Neuron (in vitro differentiated cells): ENCODE measurements around the gene OR1L1.

ENCODE experiments used
- H2AFZ ChIP-seq: one replicate; pipeline ENCODE4 v1.6.1; 2013; ENCODE audit warnings: low read depth, mild to moderate bottlenecking, inconsistent platforms, low read length, moderate library complexity
- H3K27me3 ChIP-seq: one replicate; pipeline ENCODE4 v1.6.1; 2013; ENCODE audit warnings: low read length; ENCODE audit not compliant: insufficient read depth
- H3K36me3 ChIP-seq: one replicate; pipeline ENCODE4 v1.6.1; 2013; ENCODE audit warnings: low read length; ENCODE audit not compliant: insufficient read depth
- H3K4me1 ChIP-seq: one replicate; pipeline ENCODE4 v1.6.1; 2013; ENCODE audit warnings: low read length; ENCODE audit not compliant: insufficient read depth
- H3K4me3 ChIP-seq: 2 replicates; pipeline ENCODE4 v1.5.1; 2013; ENCODE audit warnings: mild to moderate bottlenecking, low read length, moderate library complexity
- H3K9me3 ChIP-seq: one replicate; pipeline ENCODE4 v1.6.1; 2013; ENCODE audit warnings: low read length

The OR1L1 gene

GRCh38 chr9:122661416-122661815 lies at the start of gene OR1L1:
OR1L1 (plus strand) TSS chr9:122661716; CDS start chr9:122661716, 0 bp downstream.
- H3K36me3 ChIP-seq, result no peaks in the 10 kb centered on the region
- H3K9me3 ChIP-seq, result no peaks in the 10 kb centered on the region
- H3K4me3 ChIP-seq, result no peak within 1 kb of the TSS
- H3K27me3 ChIP-seq, result peaks cover 16% of the 10 kb centered on the region
- H2AFZ ChIP-seq, result no peak within 1 kb of the TSS
- H3K4me1 ChIP-seq, result no peaks in the 10 kb centered on the region

DNA sequence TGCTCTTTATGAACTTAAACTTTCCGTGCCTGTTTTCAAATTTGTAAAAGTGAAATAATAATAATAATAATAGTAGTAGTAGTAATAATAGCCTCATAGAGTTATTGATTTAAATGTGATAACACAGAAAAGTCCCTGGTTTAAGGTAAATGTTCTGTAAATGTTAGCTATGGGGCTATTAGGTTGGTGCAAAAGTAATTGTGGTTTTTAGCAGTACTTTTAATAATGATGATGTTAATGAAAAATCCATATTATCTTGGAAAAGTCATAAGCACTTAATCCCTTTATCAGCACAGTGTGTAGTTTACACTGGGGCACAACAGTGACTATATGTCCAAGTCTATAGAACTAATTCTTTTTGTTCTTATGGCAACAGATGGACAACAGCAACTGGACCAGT lies 47.2 kb upstream of the OR1L1 start, which contains the start of gene OR1Q1:
TSS of gene OR1Q1 (plus strand) at position 377 of the 400 bp plus-strand sequence. CDS start at position 377, 0 bp downstream.
- Histone ChIP-seq H3K27me3 (peaks cover 4% of the 10 kb centered on the region), H3K9me3 (no peaks in the 10 kb centered on the region), H3K36me3 (no peaks in the 10 kb centered on the region), H3K4me3 (no peak within 1 kb of the TSS), H2AFZ (no peak within 1 kb of the TSS), H3K4me1 (no peaks in the 10 kb centered on the region)

DNA sequence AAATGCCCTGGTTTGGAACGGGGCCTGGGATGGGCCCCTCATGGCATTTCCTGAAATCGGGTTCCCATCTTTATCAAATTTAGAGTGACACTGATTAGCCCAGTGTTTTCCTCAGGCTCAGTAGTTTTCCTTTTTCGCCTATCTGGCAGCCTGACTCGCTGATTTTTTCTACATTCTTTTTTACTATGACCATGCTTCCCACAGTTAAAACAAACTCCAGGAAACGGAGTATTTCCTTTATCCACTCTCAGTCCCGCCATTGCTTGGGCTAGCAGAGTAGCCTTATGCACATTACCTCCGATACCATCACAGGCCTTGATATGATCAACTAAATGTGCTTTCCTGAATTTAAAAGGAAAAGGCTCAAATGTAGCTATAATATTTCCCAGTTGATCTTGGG lies 41.5 kb upstream of the OR1L1 start:
- no peaks in the 10 kb centered on the region for H3K36me3 ChIP-seq
- H3K9me3 ChIP-seq, result no peaks in the 10 kb centered on the region
- H3K4me1 ChIP-seq, result no peaks in the 10 kb centered on the region
- no peak overlapping the region for H2AFZ ChIP-seq
- no peaks in the 10 kb centered on the region for H3K27me3 ChIP-seq
- no peak overlapping the region for H3K4me3 ChIP-seq

- Histone ChIP-seq H2AFZ (no peak overlapping the region), H3K9me3 (no peaks in the 10 kb centered on the region), H3K27me3 (no peaks in the 10 kb centered on the region), H3K4me1 (no peaks in the 10 kb centered on the region), H3K36me3 (no peaks in the 10 kb centered on the region), H3K4me3 (no peak overlapping the region)
Observed at GRCh38 chr9:122642226-122642625, 19.3 kb upstream of the OR1L1 start.

GRCh38 chr9:122656378-122656777 lies 5.1 kb upstream of the OR1L1 start:
- Histone ChIP-seq H3K27me3 (peaks cover 3% of the 10 kb centered on the region), H2AFZ (no peak overlapping the region), H3K4me1 (no peaks in the 10 kb centered on the region), H3K36me3 (no peaks in the 10 kb centered on the region), H3K9me3 (no peaks in the 10 kb centered on the region), H3K4me3 (no peak overlapping the region)

DNA sequence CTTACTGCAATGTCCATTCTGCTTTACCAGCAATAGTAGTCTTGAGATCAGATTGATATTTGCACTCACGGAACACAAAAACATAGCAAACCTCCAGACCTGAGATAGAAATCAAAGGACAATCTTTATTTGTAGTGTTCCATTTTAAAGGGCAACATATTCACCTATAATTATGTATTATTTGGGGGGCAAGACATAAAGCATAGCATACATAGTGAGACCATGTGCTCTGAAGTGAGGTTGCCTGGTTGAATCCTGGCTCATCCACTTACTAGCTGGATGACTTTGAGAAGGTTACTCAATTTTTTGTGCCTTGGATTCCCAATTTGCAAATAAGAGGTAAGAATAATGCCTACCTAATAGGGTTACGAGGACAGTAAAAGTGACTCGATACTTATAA lies 4.0 kb upstream of the OR1L1 start, which contains the start of gene OR1B1:
TSS of gene OR1B1 (minus strand) at position 101 of the 400 bp plus-strand sequence.
- H3K4me1 ChIP-seq, result no peaks in the 10 kb centered on the region
- peaks cover 13% of the 10 kb centered on the region for H3K27me3 ChIP-seq
- no peak within 1 kb of the TSS for H3K4me3 ChIP-seq
- no peak within 1 kb of the TSS for H2AFZ ChIP-seq
- no peaks in the 10 kb centered on the region for H3K9me3 ChIP-seq
- H3K36me3 ChIP-seq, result no peaks in the 10 kb centered on the region

DNA sequence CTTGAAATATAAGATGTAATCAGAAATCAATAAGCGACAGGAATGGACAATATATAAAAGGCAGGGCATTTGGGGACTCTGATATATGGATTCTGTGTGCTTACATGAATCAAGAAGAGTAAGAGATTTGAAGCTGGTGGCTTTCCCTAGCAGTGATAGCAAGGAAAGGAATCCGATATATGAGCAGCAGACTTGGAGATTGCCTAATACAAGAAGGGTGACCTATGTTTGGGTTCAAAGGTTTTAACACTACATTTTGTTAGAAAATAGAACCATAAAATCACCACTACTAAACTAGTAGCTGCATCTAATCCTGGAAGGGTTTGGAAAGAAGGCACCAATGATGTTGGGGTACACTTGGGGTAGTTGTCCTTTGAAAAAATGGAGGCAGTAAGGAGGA lies 11.0 kb downstream of the OR1L1 start:
- H3K4me1 ChIP-seq, result no peaks in the 10 kb centered on the region
- H3K36me3 ChIP-seq, result no peaks in the 10 kb centered on the region
- no peak overlapping the region for H2AFZ ChIP-seq
- peaks cover 10% of the 10 kb centered on the region for H3K27me3 ChIP-seq
- no peak overlapping the region for H3K4me3 ChIP-seq
- no peaks in the 10 kb centered on the region for H3K9me3 ChIP-seq

DNA sequence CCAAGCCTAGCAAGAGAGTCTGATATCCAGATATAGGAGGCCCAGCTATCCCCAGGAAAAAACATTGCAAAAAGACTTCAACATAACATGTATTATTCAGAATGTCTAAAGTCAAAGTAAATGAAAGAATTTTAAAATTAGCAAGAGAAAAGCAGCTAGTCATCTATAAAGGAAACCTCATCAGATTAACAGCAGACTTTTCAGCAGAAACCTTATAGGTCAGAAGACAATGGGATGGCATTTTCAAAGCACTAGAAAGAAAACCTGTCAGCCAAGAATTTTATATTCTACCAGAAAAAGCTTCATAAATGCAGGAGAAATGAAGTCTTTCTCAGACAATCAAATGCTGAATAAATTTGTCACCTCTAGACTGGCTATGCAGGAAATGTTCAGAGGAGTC lies 23.3 kb downstream of the OR1L1 start:
- Histone ChIP-seq H2AFZ (no peak overlapping the region), H3K27me3 (no peaks in the 10 kb centered on the region), H3K9me3 (no peaks in the 10 kb centered on the region), H3K4me3 (no peak overlapping the region), H3K36me3 (no peaks in the 10 kb centered on the region), H3K4me1 (peaks cover 10% of the 10 kb centered on the region)

GRCh38 chr9:122695696-122696095 lies 34.2 kb downstream of the OR1L1 start:
- peaks cover 6% of the 10 kb centered on the region for H3K27me3 ChIP-seq
- H3K4me3 ChIP-seq, result no peak overlapping the region
- H2AFZ ChIP-seq, result no peak overlapping the region
- H3K9me3 ChIP-seq, result no peaks in the 10 kb centered on the region
- no peaks in the 10 kb centered on the region for H3K36me3 ChIP-seq
- no peaks in the 10 kb centered on the region for H3K4me1 ChIP-seq
